H1 (cell line): ENCODE results near the gene LCAT. TPM values are rescaled to one million over a fixed set of nuclear protein-coding genes. Genes with fewer than 3 reads are reported as not detected.

Source experiments
- CTCF ChIA-PET: fragments of 300-600 bp; sonication (Branson Sonifier 250); formaldehyde crosslinking; loops from one replicate; lab custom pipeline; 2021; ENCODE audit not compliant: partially characterized antibody; lab: Charles Lee
- POLR2A ChIA-PET: fragments of 300-600 bp; sonication (Branson Sonifier 250); formaldehyde crosslinking; loops from one replicate; lab custom pipeline; 2021; ENCODE audit warnings: inconsistent platforms; ENCODE audit not compliant: partially characterized antibody; lab: Charles Lee
- DNase-seq, 2 experiments: peaks; one replicate each; pipeline versions ENCODE4 v3.0.0 to v3.0.0-alpha.2; 2010 to 2022; ENCODE audit warnings: low spot score in 2 of 2, low read depth in 1 of 2, mixed read lengths in 1 of 2
- FAIRE-seq: peaks from 2 replicates; lab custom pipeline; 2011; peaks lifted over from hg19 to GRCh38; lab: Jason Lieb, UNC
- H2AFZ ChIP-seq: 2 replicates; pipeline ENCODE4 v1.8.1; 2012; ENCODE audit warnings: low read length, inconsistent platforms
- H2AK5ac ChIP-seq: 2 replicates; pipeline ENCODE4 v1.6.1; 2013; ENCODE audit warnings: low read depth, low read length
- H2BK120ac ChIP-seq: replicated peaks from 2 replicates; pipeline ENCODE3; 2013; ENCODE audit warnings: low read depth, low read length, inconsistent platforms
- H2BK12ac ChIP-seq: 2 replicates; pipeline ENCODE4 v1.6.1; 2013; ENCODE audit warnings: low read depth, low read length
- H2BK15ac ChIP-seq: 2 replicates; pipeline ENCODE4 v1.6.1; 2013; ENCODE audit warnings: low read length
- H2BK20ac ChIP-seq: 2 replicates; pipeline ENCODE4 v1.6.1; 2013; ENCODE audit warnings: low read length
- H2BK5ac ChIP-seq: 2 replicates; pipeline ENCODE4 v1.6.1; 2013; ENCODE audit warnings: low read depth, low read length
- H3K14ac ChIP-seq: 2 replicates; pipeline ENCODE4 v1.6.1; 2013; ENCODE audit warnings: inconsistent platforms; ENCODE audit not compliant: insufficient read length
- H3K18ac ChIP-seq: 2 replicates; pipeline ENCODE4 v1.6.1; 2013; ENCODE audit warnings: low read length; ENCODE audit errors: extremely low read depth
- H3K23ac ChIP-seq: 2 replicates; pipeline ENCODE4 v1.6.1; 2013; ENCODE audit warnings: inconsistent platforms; ENCODE audit not compliant: insufficient read length
- H3K23me2 ChIP-seq: 2 replicates; pipeline ENCODE4 v1.6.1; 2013; ENCODE audit warnings: low read depth, low read length
- H3K27ac ChIP-seq: 2 replicates; pipeline ENCODE4 v1.6.1; 2011; ENCODE audit warnings: low read depth, low read length, inconsistent platforms
- H3K27me3 ChIP-seq, 4 experiments: replicated peaks in 1 of 4; 1 replicate in 1 of 4; 2 replicates in 3 of 4; pipeline versions ENCODE4 v1.6.1 to v1.8.1; 2011 to 2013; ENCODE audit warnings: low read length in 3 of 4, mild to moderate bottlenecking in 3 of 4, inconsistent platforms in 2 of 4, mixed read lengths in 2 of 4, moderate library complexity in 1 of 4; ENCODE audit not compliant: control insufficient read depth in 3 of 4, insufficient read depth in 3 of 4; ENCODE audit errors: extremely low read depth in 1 of 4
- H3K36me3 ChIP-seq, 4 experiments: 2 replicates each; pipeline versions ENCODE4 v1.6.1 to v1.8.1; 2011 to 2013; ENCODE audit warnings: mild to moderate bottlenecking in 4 of 4, low read length in 3 of 4, moderate library complexity in 2 of 4, control low read depth in 1 of 4, inconsistent platforms in 1 of 4; ENCODE audit not compliant: insufficient read depth in 4 of 4, control insufficient read depth in 2 of 4
- H3K4ac ChIP-seq: replicated peaks from 2 replicates; pipeline ENCODE3; 2013; ENCODE audit warnings: low read length, low read depth, mixed read lengths, inconsistent platforms; ENCODE audit not compliant: insufficient read length
- H3K4me1 ChIP-seq, 4 experiments: replicated peaks in 1 of 4; 1 replicate in 1 of 4; 2 replicates in 3 of 4; pipeline versions ENCODE4 v1.6.1 to v1.8.1; 2011 to 2013; ENCODE audit warnings: low read length in 3 of 4, inconsistent platforms in 2 of 4, mixed read lengths in 1 of 4; ENCODE audit not compliant: insufficient read depth in 4 of 4, control insufficient read depth in 3 of 4
- H3K4me2 ChIP-seq, 2 experiments: 2 replicates each; pipeline versions ENCODE4 v1.6.1 to v1.8.1; 2011 to 2013; ENCODE audit warnings: low read depth in 2 of 2, low read length in 2 of 2, control low read depth in 1 of 2, inconsistent platforms in 1 of 2, mild to moderate bottlenecking in 1 of 2; ENCODE audit not compliant: insufficient read depth in 1 of 2
- H3K4me3 ChIP-seq, 4 experiments: fragments of 200-600, 300-600 bp in 1 of 4; sonication (generic), shearing (Covaris generic), sonication (Bioruptor Twin) in 1 of 4; 2 replicates each; pipeline versions ENCODE4 v1.5.1 to v1.8.1; 2011 to 2016; ENCODE audit warnings: low read length in 4 of 4, low read depth in 3 of 4, control low read depth in 2 of 4, inconsistent platforms in 2 of 4, mild to moderate bottlenecking in 2 of 4, mixed read lengths in 1 of 4, moderate library complexity in 1 of 4; ENCODE audit not compliant: insufficient read depth in 2 of 4; ENCODE audit errors: extremely low read depth in 1 of 4
- H3K56ac ChIP-seq: replicated peaks from 2 replicates; pipeline ENCODE3; 2013; ENCODE audit warnings: low read depth, mild to moderate bottlenecking, mixed read lengths, low read length, inconsistent platforms; ENCODE audit not compliant: insufficient read length
- H3K79me1 ChIP-seq: 2 replicates; pipeline ENCODE4 v1.6.1; 2013; ENCODE audit warnings: low read depth, low read length, control low read depth
- H3K79me2 ChIP-seq, 2 experiments: 2 replicates each; pipeline versions ENCODE4 v1.6.1 to v1.8.1; 2012 to 2013; ENCODE audit warnings: low read length in 2 of 2, mild to moderate bottlenecking in 2 of 2, inconsistent platforms in 1 of 2; ENCODE audit not compliant: insufficient read depth in 2 of 2, control insufficient read depth in 1 of 2
- H3K9ac ChIP-seq, 4 experiments: replicated peaks in 1 of 4; 1 replicate in 1 of 4; 2 replicates in 3 of 4; pipeline versions ENCODE4 v1.6.1 to v1.8.1; 2011 to 2013; ENCODE audit warnings: low read depth in 3 of 4, low read length in 3 of 4, control low read depth in 2 of 4, mild to moderate bottlenecking in 2 of 4, moderate library complexity in 2 of 4, inconsistent platforms in 1 of 4; ENCODE audit errors: extremely low read depth in 1 of 4
- H3K9me3 ChIP-seq, 2 experiments: 2 replicates each; pipeline versions ENCODE4 v1.6.1 to v1.8.1; 2012 to 2013; ENCODE audit warnings: mild to moderate bottlenecking in 2 of 2, moderate library complexity in 2 of 2, control low read depth in 1 of 2, inconsistent platforms in 1 of 2, low read depth in 1 of 2, low read length in 1 of 2, mixed read lengths in 1 of 2; ENCODE audit not compliant: insufficient read depth in 2 of 2
- H4K20me1 ChIP-seq, 2 experiments: replicated peaks in 1 of 2; 2 replicates each; pipeline versions ENCODE3 to v1.8.1; 2011 to 2013; ENCODE audit warnings: inconsistent platforms in 2 of 2, low read length in 2 of 2, mild to moderate bottlenecking in 1 of 2; ENCODE audit not compliant: insufficient read depth in 2 of 2, control insufficient read depth in 1 of 2
- H4K5ac ChIP-seq: 2 replicates; pipeline ENCODE4 v1.6.1; 2013; ENCODE audit warnings: low read length, low read depth, mixed read lengths, inconsistent platforms; ENCODE audit not compliant: insufficient read length
- H4K8ac ChIP-seq: 2 replicates; pipeline ENCODE4 v1.8.0; 2013; ENCODE audit warnings: mild to moderate bottlenecking, moderate library complexity, low read length, inconsistent platforms; ENCODE audit not compliant: insufficient read depth; ENCODE audit errors: extremely low read depth
- H4K91ac ChIP-seq: replicated peaks from 2 replicates; pipeline ENCODE3; 2013; ENCODE audit warnings: low read length, mixed read lengths, inconsistent platforms; ENCODE audit not compliant: insufficient read length
- ATF3 ChIP-seq: IDR thresholded peaks from 2 replicates; pipeline ENCODE4 v1.6.1; 2011; ENCODE audit warnings: low read depth, mild to moderate bottlenecking, low read length; ENCODE audit not compliant: insufficient read depth
- BACH1 ChIP-seq: IDR thresholded peaks from 2 replicates; pipeline ENCODE4 v1.6.1; 2012; ENCODE audit warnings: low read length, improper control_type of control experiment
- CTBP2 ChIP-seq: IDR thresholded peaks from 2 replicates; pipeline ENCODE4 v1.7.0; 2011; ENCODE audit warnings: borderline replicate concordance, mild to moderate bottlenecking, moderate library complexity, mixed read lengths, low read length; ENCODE audit not compliant: insufficient read depth, insufficient read length
- KDM4A ChIP-seq: IDR thresholded peaks from one replicate; pipeline ENCODE4 v1.7.1; 2012; ENCODE audit warnings: low read depth, mild to moderate bottlenecking, moderate library complexity, low read length, inconsistent platforms; ENCODE audit not compliant: severe bottlenecking
- POLR2AphosphoS5 ChIP-seq: IDR thresholded peaks from 2 replicates; pipeline ENCODE4 v1.6.1; 2011; ENCODE audit warnings: low read depth, low read length
- RBBP5 ChIP-seq: IDR thresholded peaks from 2 replicates; pipeline ENCODE4 v1.7.1; 2012; ENCODE audit warnings: low read depth, mild to moderate bottlenecking, inconsistent platforms, low read length, moderate library complexity, borderline replicate concordance
- RXRA ChIP-seq: IDR thresholded peaks from 2 replicates; pipeline ENCODE4 v1.6.1; 2011; ENCODE audit warnings: low read depth, mild to moderate bottlenecking, low read length, moderate library complexity; ENCODE audit not compliant: insufficient read depth
- SRF ChIP-seq: IDR thresholded peaks from 2 replicates; pipeline ENCODE4 v1.6.1; 2011; ENCODE audit warnings: mild to moderate bottlenecking, low read depth, low read length, moderate library complexity
- WGBS, 2 experiments: shearing (Covaris generic) in 1 of 2; methylation state at CpG; one replicate each; pipeline versions ENCODE4 v1.1.6 to v1.1.7; 2013 to 2015; ENCODE audit warnings: low lambda C conversion rate in 2 of 2, mixed read lengths in 2 of 2, inconsistent platforms in 1 of 2, low coverage in 1 of 2, missing lambda C conversion rate in 1 of 2; ENCODE audit not compliant: insufficient replicate concordance in 2 of 2, insufficient coverage in 1 of 2, insufficient read length in 1 of 2; ENCODE audit errors: extremely low coverage in 1 of 2, missing lambda C conversion rate in 1 of 2; 5-methylcytosine and 5-hydroxymethylcytosine counted together
- polyA plus RNA-seq, 7 experiments: library from polyadenylated mRNA; depleted of rRNA in 3 of 7; stranded (reverse) in 5 of 7; unstranded in 2 of 7; fragments of >200 nt in 5 of 7; fragments of 200-250 nt in 2 of 7; gene quantifications; 1 replicate in 5 of 7; 2 replicates in 1 of 7; 4 replicates in 1 of 7; pipeline versions ENCODE4 v1.2.1 to v1.2.3, GENCODE V29; 2011 to 2013; ENCODE audit warnings: missing spikeins in 2 of 7, mixed read lengths in 2 of 7
- total RNA-seq: library from RNA; stranded (reverse); fragmentation: NEBNext Ultra II Directional; extraction: Animal tissue kit (Norgen Biotek cat#: 25700); gene quantifications from 2 replicates; pipeline ENCODE4 v1.2.1, GENCODE V29; 2021

The LCAT gene
- total and polyA plus RNA-seq, 2 of the 8 experiments (the other 6 are each of a cell fraction or from before 2014, with no cell fraction given), result 9.4 to 19.6 TPM

GRCh38 chr16:67927131-67927941, 16.6 kb downstream of the LCAT start:
- Histone ChIP-seq H3K79me2 (no peaks in the 10 kb centered on the region), H2BK20ac (no peak overlapping the region), H2BK5ac (no peak overlapping the region), H4K5ac (no peak overlapping the region), H2AK5ac (no peak overlapping the region), H3K18ac (no peak overlapping the region), H3K79me1 (no peaks in the 10 kb centered on the region), H4K20me1 (peaks cover 8 to 27% of the 10 kb centered on the region in 2 experiments), H3K4ac (no peak overlapping the region), H3K9ac (no peak overlapping the region), H3K4me2 (no peak overlapping the region), H3K36me3 (no peaks in the 10 kb centered on the region; a peak in 2 of 8 replicates), H3K23me2 (no peaks in the 10 kb centered on the region), H3K4me3 (no peak overlapping the region), H2AFZ (no peak overlapping the region), H3K27ac (no peak overlapping the region), H3K23ac (no peak overlapping the region), H3K4me1 (peaks cover 0 to 8% (median 4%) of the 10 kb centered on the region in 4 experiments; a peak in 5 of 7 replicates), H3K14ac (no peak overlapping the region), H4K8ac (no peak overlapping the region), H4K91ac (no peak overlapping the region), H2BK120ac (no peak overlapping the region), H3K9me3 (no peaks in the 10 kb centered on the region), H2BK12ac (no peak overlapping the region), H3K56ac (no peak overlapping the region), H2BK15ac (no peak overlapping the region; the same call in 1 of the 2 replicates), H3K27me3 (no peaks in the 10 kb centered on the region)
- no peak for FAIRE-seq
- no peak for DNase-seq
- CTCF ChIA-PET, result interaction anchor here (0.9 to 27.1 kb wide), 12 partner anchors 12 to 407 kb away, joined by 3 to 623 read pairs (median 4); partner anchors contain the start of genes EDC4, NRN1L and PSKH1
- POLR2A ChIA-PET, result interaction anchor here (0.6 to 7.5 kb wide), 5 partner anchors 8 to 165 kb away, joined by 3 to 43 read pairs (median 6); partner anchors contain the start of genes NRN1L and PSMB10
- TF ChIP-seq BACH1 (no peak), ATF3 (no peak), RXRA (no peak), KDM4A (no peak), CTBP2 (no peak), SRF (no peak), RBBP5 (no peak), POLR2AphosphoS5 (no peak)
- WGBS, 2 experiments, result 96% methylated on average over 22 of the region's 22 CpGs; no CpG with 5 or more reads in 1 of the 2 experiments
